ENCODE results near the gene SBSN.

Gene SBSN

GRCh38 chr19:35560677-35561076 lies 32.6 kb upstream of the SBSN start:
- Histone ChIP-seq H3K27me3 (ENCODE audit: insufficient read depth, poor library complexity, severe bottlenecking) (peaks cover 8% of the 10 kb centered on the region), H3K27ac (ENCODE audit: poor library complexity, severe bottlenecking) (no peak overlapping the region), H3K4me1 (ENCODE audit: insufficient read depth, poor library complexity, severe bottlenecking) (no peaks in the 10 kb centered on the region), H3K36me3 (ENCODE audit: low read depth) (no peaks in the 10 kb centered on the region), H3K4me3 (ENCODE audit: severe bottlenecking) (no peak overlapping the region), H3K9me3 (ENCODE audit: severe bottlenecking) (no peaks in the 10 kb centered on the region)
- TF ChIP-seq CTCF (IDR thresholded peaks at IDR 0.05; ENCODE audit: poor library complexity, severe bottlenecking), result no peak
- ATAC-seq (ENCODE audit: low read depth) (no peak), DNase-seq (ENCODE audit: low spot score) (no peak)

DNA sequence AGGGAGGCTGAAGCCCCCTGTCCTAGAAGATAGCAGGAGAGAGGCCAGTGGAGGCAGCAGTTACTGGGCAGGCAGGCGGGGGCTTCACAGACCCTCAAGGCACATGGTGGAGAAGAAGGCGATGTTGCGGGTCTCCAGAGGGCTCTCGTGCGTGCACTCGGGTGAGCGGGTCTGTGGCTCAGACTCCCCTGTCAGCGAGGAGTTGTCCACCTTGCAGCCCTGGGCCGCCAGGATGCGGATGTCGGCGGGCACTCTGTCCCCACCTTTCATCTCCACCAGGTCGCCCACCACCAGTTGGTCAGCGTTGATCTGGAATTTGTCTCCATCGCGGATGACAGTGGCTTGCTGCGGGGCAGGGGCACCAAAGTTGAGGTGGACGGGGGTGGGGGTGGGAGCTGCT lies 32.2 kb upstream of the SBSN start:
- Histone ChIP-seq H3K36me3 (ENCODE audit: low read depth) (no peaks in the 10 kb centered on the region), H3K27ac (ENCODE audit: poor library complexity, severe bottlenecking) (no peak overlapping the region), H3K9me3 (ENCODE audit: severe bottlenecking) (no peaks in the 10 kb centered on the region), H3K4me1 (ENCODE audit: insufficient read depth, poor library complexity, severe bottlenecking) (no peaks in the 10 kb centered on the region), H3K27me3 (ENCODE audit: insufficient read depth, poor library complexity, severe bottlenecking) (peaks cover 8% of the 10 kb centered on the region), H3K4me3 (ENCODE audit: severe bottlenecking) (no peak overlapping the region)
- no peak for ATAC-seq (ENCODE audit: low read depth)
- TF ChIP-seq CTCF (IDR thresholded peaks at IDR 0.05; ENCODE audit: poor library complexity, severe bottlenecking), result no peak
- DNase-seq (ENCODE audit: low spot score), result no peak

DNA sequence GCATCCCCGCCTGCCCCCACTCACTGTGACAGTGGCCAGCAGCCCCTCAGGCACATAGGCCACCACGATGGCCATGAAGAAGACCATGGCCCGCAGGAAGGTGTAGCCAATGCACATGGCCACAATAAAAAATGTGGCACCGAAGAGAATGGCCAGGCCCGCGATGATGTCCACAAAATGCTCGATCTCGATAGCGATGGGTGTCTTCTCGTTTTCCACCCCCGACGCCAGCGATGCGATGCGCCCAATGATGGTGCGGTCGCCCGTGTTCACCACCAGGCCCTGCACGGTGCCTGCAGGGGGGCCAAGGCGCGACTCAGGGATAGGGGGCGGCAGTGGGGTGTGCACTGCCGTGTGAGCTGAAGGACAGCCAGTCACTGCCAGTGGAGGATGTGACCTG lies 31.7 kb upstream of the SBSN start:
- Histone ChIP-seq H3K4me3 (ENCODE audit: severe bottlenecking) (no peak overlapping the region), H3K9me3 (ENCODE audit: severe bottlenecking) (no peaks in the 10 kb centered on the region), H3K36me3 (ENCODE audit: low read depth) (no peaks in the 10 kb centered on the region), H3K27ac (ENCODE audit: poor library complexity, severe bottlenecking) (no peak overlapping the region), H3K4me1 (ENCODE audit: insufficient read depth, poor library complexity, severe bottlenecking) (no peaks in the 10 kb centered on the region), H3K27me3 (ENCODE audit: insufficient read depth, poor library complexity, severe bottlenecking) (peaks cover 8% of the 10 kb centered on the region)
- peak; percentile 52 for DNase-seq (ENCODE audit: low spot score)
- ATAC-seq (ENCODE audit: low read depth), result no peak
- no peak for TF ChIP-seq CTCF (IDR thresholded peaks at IDR 0.05; ENCODE audit: poor library complexity, severe bottlenecking)

DNA sequence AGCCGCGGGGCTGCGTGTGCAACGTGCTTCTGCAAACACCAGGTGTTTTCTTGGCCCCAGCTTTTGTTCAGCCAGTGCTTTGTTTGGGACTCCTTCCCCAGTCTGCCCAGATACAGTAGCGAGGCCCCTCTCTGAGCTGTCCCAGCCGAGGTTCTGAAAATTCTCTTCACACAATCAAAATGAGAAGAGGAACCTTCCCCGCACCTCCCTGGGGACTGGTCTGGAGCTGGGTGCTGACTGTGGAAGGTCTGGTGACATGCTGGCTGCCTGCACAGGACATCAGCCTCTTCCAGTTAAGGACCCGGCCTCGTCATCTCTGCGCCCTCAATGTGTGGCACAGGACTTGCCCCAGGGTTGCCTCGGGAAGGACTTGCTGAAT lies 31.2 kb upstream of the SBSN start:
- Histone ChIP-seq H3K36me3 (ENCODE audit: low read depth) (no peaks in the 10 kb centered on the region), H3K9me3 (ENCODE audit: severe bottlenecking) (no peaks in the 10 kb centered on the region), H3K4me1 (ENCODE audit: insufficient read depth, poor library complexity, severe bottlenecking) (no peaks in the 10 kb centered on the region), H3K27me3 (ENCODE audit: insufficient read depth, poor library complexity, severe bottlenecking) (peaks cover 8% of the 10 kb centered on the region), H3K4me3 (ENCODE audit: severe bottlenecking) (no peak overlapping the region), H3K27ac (ENCODE audit: poor library complexity, severe bottlenecking) (no peak overlapping the region)
- TF ChIP-seq CTCF (IDR thresholded peaks at IDR 0.05; ENCODE audit: poor library complexity, severe bottlenecking), result no peak
- ATAC-seq (ENCODE audit: low read depth) (no peak), DNase-seq (ENCODE audit: low spot score) (peak; percentile 58)

DNA sequence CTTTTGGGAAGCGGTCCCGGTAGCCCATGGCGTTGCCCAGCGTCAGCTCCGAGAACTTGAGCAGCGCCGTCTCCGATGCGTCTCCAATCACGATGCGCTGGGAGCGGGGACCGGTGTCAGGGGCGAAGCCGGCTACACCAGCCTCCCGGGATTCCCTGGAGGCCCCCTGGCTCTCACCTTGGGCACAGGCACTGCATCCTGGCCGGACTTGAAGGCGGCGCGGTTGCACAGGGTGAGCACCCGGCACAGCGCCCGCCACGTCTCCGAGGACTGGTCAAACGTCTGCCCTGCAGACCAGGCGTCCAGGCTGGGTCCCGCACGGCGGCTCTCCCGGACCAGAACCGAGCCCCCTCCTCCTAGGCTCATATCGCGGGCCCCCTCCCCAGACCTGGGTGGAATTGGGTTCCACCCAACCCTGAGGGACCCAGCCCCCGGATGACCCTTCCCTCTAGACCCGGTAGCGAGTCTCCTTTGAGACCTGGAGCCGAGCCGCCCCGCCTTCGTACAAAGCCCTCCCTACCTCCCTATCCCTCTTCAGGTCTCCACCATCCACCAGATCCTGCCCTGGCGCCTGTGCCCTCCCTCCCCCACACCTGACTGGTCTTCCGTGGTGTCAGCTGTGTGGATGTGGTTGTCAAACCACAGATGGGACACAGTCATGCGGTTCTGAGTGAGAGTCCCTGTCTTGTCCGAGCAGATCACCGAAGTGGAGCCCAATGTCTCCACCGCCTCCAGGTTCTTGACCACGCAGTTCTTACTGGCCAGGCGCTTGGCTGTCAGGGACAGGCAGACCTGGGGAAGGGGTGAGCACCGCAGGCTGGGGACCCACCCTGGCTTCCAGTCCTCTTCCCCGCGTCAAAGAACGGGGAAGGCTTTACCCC lies 30.5 kb upstream of the SBSN start:
- Histone ChIP-seq H3K27me3 (ENCODE audit: insufficient read depth, poor library complexity, severe bottlenecking) (peaks cover 8% of the 10 kb centered on the region), H3K4me3 (ENCODE audit: severe bottlenecking) (peak overlapping the region; percentile 36), H3K9me3 (ENCODE audit: severe bottlenecking) (no peaks in the 10 kb centered on the region), H3K36me3 (ENCODE audit: low read depth) (no peaks in the 10 kb centered on the region), H3K4me1 (ENCODE audit: insufficient read depth, poor library complexity, severe bottlenecking) (no peaks in the 10 kb centered on the region), H3K27ac (ENCODE audit: poor library complexity, severe bottlenecking) (no peak overlapping the region)
- ATAC-seq (ENCODE audit: low read depth) (no peak), DNase-seq (ENCODE audit: low spot score) (peak; percentile 55)
- no peak for TF ChIP-seq CTCF (IDR thresholded peaks at IDR 0.05; ENCODE audit: poor library complexity, severe bottlenecking)
